SK-N-SH (cell line): Measurements from ENCODE around the gene NTM.

Source experiments
- CTCF ChIP-seq: fragments of 200-600 bp; sonication (generic); IDR thresholded peaks from 2 replicates; pipeline ENCODE4 v1.6.1; 2017; ENCODE audit warnings: antibody characterized with exemption, mild to moderate bottlenecking, moderate library complexity
- EP300 ChIP-seq, 2 experiments: IDR thresholded peaks; 2 replicates each; pipeline versions ENCODE4 v1.4.0 to v1.6.1; 2012; ENCODE audit warnings: borderline replicate concordance in 1 of 2, low read depth in 1 of 2, low read length in 1 of 2
- EZH2phosphoT487 ChIP-seq: fragments of 200-600 bp; sonication (generic); IDR thresholded peaks from 2 replicates; pipeline ENCODE4 v1.6.1; 2017; ENCODE audit warnings: low read depth, mixed run types, mild to moderate bottlenecking, antibody characterized with exemption, moderate library complexity, borderline replicate concordance
- JUND ChIP-seq: IDR thresholded peaks from 2 replicates; pipeline ENCODE4 v1.4.0; 2012
- POLR2AphosphoS5 ChIP-seq: IDR thresholded peaks from 2 replicates; pipeline ENCODE4 v1.6.1; 2012; ENCODE audit warnings: low read depth, low read length
- RCOR1 ChIP-seq: fragments of 150-350 bp; IDR thresholded peaks from 2 replicates; pipeline ENCODE4 v1.6.1; 2017; ENCODE audit warnings: antibody characterized with exemption, low read length
- REST ChIP-seq: IDR thresholded peaks from 2 replicates; pipeline ENCODE4 v1.6.1; 2012; ENCODE audit warnings: mild to moderate bottlenecking, low read depth, low read length, moderate library complexity
- SIN3A ChIP-seq: IDR thresholded peaks from 2 replicates; pipeline ENCODE4 v1.6.1; 2012; ENCODE audit warnings: low read depth, mild to moderate bottlenecking, low read length, moderate library complexity, borderline replicate concordance
- TEAD4 ChIP-seq: IDR thresholded peaks from 2 replicates; pipeline ENCODE4 v1.4.0; 2012; ENCODE audit warnings: mild to moderate bottlenecking, borderline replicate concordance; ENCODE audit not compliant: insufficient read depth
- YY1 ChIP-seq: IDR thresholded peaks from 2 replicates; pipeline ENCODE4 v1.4.0; 2012; ENCODE audit warnings: low read depth, mild to moderate bottlenecking
- ZBTB33 ChIP-seq: IDR thresholded peaks from 2 replicates; pipeline ENCODE4 v1.4.0; 2012; ENCODE audit warnings: low read depth, borderline replicate concordance

GRCh38 chr11:131855320-131855719, 484.9 kb downstream of the NTM start:
- TF ChIP-seq TEAD4, result no peak
- no peak for TF ChIP-seq YY1
- no peak for TF ChIP-seq EZH2phosphoT487
- no peak for TF ChIP-seq ZBTB33
- TF ChIP-seq CTCF, result no peak
- TF ChIP-seq EP300 (IDR thresholded peaks at IDR 0.05; ENCODE audit: borderline replicate concordance in 1 of 2, low read depth in 1 of 2, low read length in 1 of 2), result no peak
- TF ChIP-seq JUND, result no peak
- no peak for TF ChIP-seq RCOR1
- no peak for TF ChIP-seq SIN3A
- TF ChIP-seq POLR2AphosphoS5, result no peak
- TF ChIP-seq REST, result no peak
